Endothelial cell of umbilical vein (primary cell): ENCODE measurements around the gene BCAS4. TPM values are rescaled to one million over a fixed set of nuclear protein-coding genes. Genes with fewer than 3 reads are reported as not detected.

Experiments
- BruUV-seq: library from RNA; stranded (reverse); fragments of 400-500 nt; replicated peaks from 2 replicates; lab custom pipeline; 2021; lab: Mats Ljungman, UMichigan
- CTCF ChIA-PET: fragments of 300-600, 350-600 bp; sonication (Branson Sonifier 250); formaldehyde crosslinking; loops from one replicate; lab custom pipeline; 2021; ENCODE audit warnings: antibody characterized with exemption, inconsistent platforms; lab: Charles Lee
- POLR2A ChIA-PET: fragments of 300-600, 350-600 bp; sonication (Branson Sonifier 250); formaldehyde crosslinking; loops from one replicate; lab custom pipeline; 2021; ENCODE audit warnings: antibody characterized with exemption, inconsistent platforms; lab: Charles Lee
- DNase-seq: peaks from one replicate; pipeline ENCODE4 v3.0.0-alpha.2; 2011; ENCODE audit warnings: low read depth, low spot score
- FAIRE-seq: peaks from 2 replicates; lab custom pipeline; 2011; peaks lifted over from hg19 to GRCh38; lab: Jason Lieb, UNC
- H2AFZ ChIP-seq: 2 replicates; pipeline ENCODE4 v1.6.0; 2012; ENCODE audit warnings: low read depth, low read length, control low read depth, inconsistent platforms
- H3K27ac ChIP-seq: 2 replicates; pipeline ENCODE4 v1.5.1; 2011; ENCODE audit warnings: low read depth, mild to moderate bottlenecking, control low read depth, low read length, moderate library complexity; ENCODE audit not compliant: insufficient read depth
- H3K27me3 ChIP-seq, 2 experiments: 2 replicates each; pipeline versions ENCODE4 v1.6.0 to v1.6.1; 2011; ENCODE audit warnings: low read length in 2 of 2, mixed read lengths in 1 of 2; ENCODE audit not compliant: control insufficient read depth in 2 of 2, insufficient read depth in 2 of 2
- H3K36me3 ChIP-seq, 2 experiments: 2 replicates in 1 of 2; 3 replicates in 1 of 2; pipeline ENCODE4 v1.5.1; 2011; ENCODE audit warnings: low read length in 2 of 2, mild to moderate bottlenecking in 1 of 2, moderate library complexity in 1 of 2; ENCODE audit not compliant: control insufficient read depth in 2 of 2, insufficient read depth in 2 of 2; ENCODE audit errors: extremely low read depth in 1 of 2
- H3K4me1 ChIP-seq: 3 replicates; pipeline ENCODE4 v1.5.1; 2011; ENCODE audit warnings: mild to moderate bottlenecking, low read length; ENCODE audit not compliant: control insufficient read depth, insufficient read depth; ENCODE audit errors: extremely low read depth
- H3K4me2 ChIP-seq: 2 replicates; pipeline ENCODE4 v1.6.1; 2011; ENCODE audit warnings: low read length, control low read depth, mixed read lengths; ENCODE audit not compliant: insufficient read depth
- H3K4me3 ChIP-seq, 3 experiments: fragments of 200-600 bp in 1 of 3; sonication (generic), shearing (Covaris generic) in 1 of 3; replicated peaks in 1 of 3; 2 replicates each; pipeline ENCODE4 v1.5.1; 2011 to 2016; ENCODE audit warnings: control low read depth in 3 of 3, low read length in 3 of 3, mild to moderate bottlenecking in 2 of 3, inconsistent platforms in 1 of 3, low read depth in 1 of 3, moderate library complexity in 1 of 3; ENCODE audit not compliant: insufficient read depth in 1 of 3
- H3K79me2 ChIP-seq: 2 replicates; pipeline ENCODE4 v1.6.0; 2012; ENCODE audit warnings: low read length, inconsistent platforms; ENCODE audit not compliant: control insufficient read depth, insufficient read depth
- H3K9ac ChIP-seq: replicated peaks from 2 replicates; pipeline ENCODE3; 2011; ENCODE audit warnings: low read length, control low read depth; ENCODE audit not compliant: insufficient read depth; ENCODE audit errors: extremely low read depth
- H3K9me1 ChIP-seq: replicated peaks from 3 replicates; pipeline ENCODE4 v1.6.0; 2011; ENCODE audit warnings: mild to moderate bottlenecking, low read length; ENCODE audit not compliant: control insufficient read depth, insufficient read depth; ENCODE audit errors: extremely low read depth
- H3K9me3 ChIP-seq: replicated peaks from 2 replicates; pipeline ENCODE4 v1.5.1; 2012; ENCODE audit warnings: low read length, inconsistent platforms; ENCODE audit not compliant: control insufficient read depth, insufficient read depth
- H4K20me1 ChIP-seq: replicated peaks from 2 replicates; pipeline ENCODE3; 2011; ENCODE audit warnings: mild to moderate bottlenecking, low read length; ENCODE audit not compliant: control insufficient read depth, insufficient read depth; ENCODE audit errors: extremely low read depth
- EZH2 ChIP-seq: IDR thresholded peaks from 2 replicates; pipeline ENCODE4 v1.6.1; 2012; ENCODE audit warnings: borderline replicate concordance, low read depth, mild to moderate bottlenecking, moderate library complexity, low read length, inconsistent platforms; ENCODE audit not compliant: severe bottlenecking
- FOS ChIP-seq: IDR thresholded peaks from 2 replicates; pipeline ENCODE4 v1.6.1; 2011; ENCODE audit warnings: mild to moderate bottlenecking, low read length, moderate library complexity, borderline replicate concordance; ENCODE audit not compliant: insufficient read depth
- GATA2 ChIP-seq: IDR thresholded peaks from 2 replicates; pipeline ENCODE4 v1.7.0; 2011; ENCODE audit warnings: low read depth, mild to moderate bottlenecking, moderate library complexity, mixed read lengths, low read length; ENCODE audit not compliant: insufficient read length, insufficient read depth
- JUN ChIP-seq: IDR thresholded peaks from 2 replicates; pipeline ENCODE4 v1.6.1; 2011; ENCODE audit warnings: borderline replicate concordance, low read depth; ENCODE audit not compliant: insufficient read length, insufficient read depth
- MAX ChIP-seq: IDR thresholded peaks from 2 replicates; pipeline ENCODE4 v1.6.1; 2011; ENCODE audit not compliant: insufficient read depth, insufficient read length
- MYC ChIP-seq: IDR thresholded peaks from one replicate; pipeline ENCODE4 v1.6.1; 2011; ENCODE audit warnings: mild to moderate bottlenecking, low read depth, low read length
- POLR2A ChIP-seq: IDR thresholded peaks from 2 replicates; pipeline ENCODE4 v1.6.1; 2012; ENCODE audit warnings: low read depth, mild to moderate bottlenecking, control low read depth, low read length
- POLR2AphosphoS5 ChIP-seq: IDR thresholded peaks from 2 replicates; pipeline ENCODE4 v1.6.1; 2012; ENCODE audit warnings: low read depth, mild to moderate bottlenecking, control low read depth, low read length, moderate library complexity; ENCODE audit not compliant: insufficient read depth
- dilution Hi-C: fragments of 300-500 bp; cut with MboI; formaldehyde crosslinking; loops from one replicate; pipeline ENCODE4 v1.15.0; 2019; ENCODE audit warnings: low sequenced_read_pairs; ENCODE audit not compliant: extremely low pct_ligation_motif_present
- intact Hi-C: fragments of 100-400 bp; cut with micrococcal nuclease; formaldehyde crosslinking; loops from one replicate; pipeline ENCODE4 v1.10.0; 2022
- polyA plus RNA-seq, 4 experiments: library from polyadenylated mRNA; depleted of rRNA in 3 of 4; stranded (reverse) in 3 of 4; unstranded in 1 of 4; fragments of >200 nt; gene quantifications; 2 replicates each; pipeline versions ENCODE4 v1.2.1 to v1.2.3, GENCODE V29; 2011 to 2012; ENCODE audit warnings: missing spikeins in 1 of 4
- total RNA-seq: library from RNA; stranded (reverse); gene quantifications from 2 replicates; pipeline ENCODE4 v1.2.3, GENCODE V29; 2021
- TF ChIP-seq, protein P1 (sequence below), 2 donors: IDR thresholded peaks; 1 replicate in 1 of 2; 2 replicates in 1 of 2; pipeline ENCODE4 v1.5.1; 2011; ENCODE audit warnings: low read length in 2 of 2, mild to moderate bottlenecking in 2 of 2, moderate library complexity in 2 of 2, control low read depth in 1 of 2, inconsistent platforms in 1 of 2, low read depth in 1 of 2; ENCODE audit not compliant: insufficient read depth in 1 of 2; ENCODE audit errors: extremely low read depth in 1 of 2

The BCAS4 gene
- total and polyA plus RNA-seq, 2 donors (not counting 3 experiments of a cell fraction or from before 2014, with no cell fraction given) = 1.0 to 1.5 TPM

- TF ChIP-seq MYC (no peak), GATA2 (no peak), MAX (no peak), JUN (no peak), POLR2AphosphoS5 (no peak), EZH2 (no peak), FOS (no peak), POLR2A (no peak)
- TF ChIP-seq, protein P1, sequence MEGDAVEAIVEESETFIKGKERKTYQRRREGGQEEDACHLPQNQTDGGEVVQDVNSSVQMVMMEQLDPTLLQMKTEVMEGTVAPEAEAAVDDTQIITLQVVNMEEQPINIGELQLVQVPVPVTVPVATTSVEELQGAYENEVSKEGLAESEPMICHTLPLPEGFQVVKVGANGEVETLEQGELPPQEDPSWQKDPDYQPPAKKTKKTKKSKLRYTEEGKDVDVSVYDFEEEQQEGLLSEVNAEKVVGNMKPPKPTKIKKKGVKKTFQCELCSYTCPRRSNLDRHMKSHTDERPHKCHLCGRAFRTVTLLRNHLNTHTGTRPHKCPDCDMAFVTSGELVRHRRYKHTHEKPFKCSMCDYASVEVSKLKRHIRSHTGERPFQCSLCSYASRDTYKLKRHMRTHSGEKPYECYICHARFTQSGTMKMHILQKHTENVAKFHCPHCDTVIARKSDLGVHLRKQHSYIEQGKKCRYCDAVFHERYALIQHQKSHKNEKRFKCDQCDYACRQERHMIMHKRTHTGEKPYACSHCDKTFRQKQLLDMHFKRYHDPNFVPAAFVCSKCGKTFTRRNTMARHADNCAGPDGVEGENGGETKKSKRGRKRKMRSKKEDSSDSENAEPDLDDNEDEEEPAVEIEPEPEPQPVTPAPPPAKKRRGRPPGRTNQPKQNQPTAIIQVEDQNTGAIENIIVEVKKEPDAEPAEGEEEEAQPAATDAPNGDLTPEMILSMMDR (IDR thresholded peaks at IDR 0.05; ENCODE audit: extremely low read depth in 1 of 2, insufficient read depth in 1 of 2, low read depth in 1 of 2, low read length in 2 of 2) = no peak
- dilution Hi-C loops (no loop called here), intact Hi-C loops (no loop called here)
- H3K9me1 ChIP-seq = no peaks in the 10 kb centered on the region
- H3K4me2 ChIP-seq = no peak overlapping the region
- H3K27me3 ChIP-seq = no peaks in the 10 kb centered on the region
- DNase-seq = no peak
- BruUV-seq = no TSS peak
- CTCF ChIA-PET = interaction anchor here (1.1 kb wide), 1 partner anchor 36 kb away, joined by 3 read pairs; no protein-coding TSS in a partner anchor
- H2AFZ ChIP-seq = no peak overlapping the region
- no peak overlapping the region for H3K27ac ChIP-seq
- no peaks in the 10 kb centered on the region for H3K9me3 ChIP-seq
- H3K4me3 ChIP-seq = no peak overlapping the region
- POLR2A ChIA-PET = no interaction called here
- no peaks in the 10 kb centered on the region for H3K79me2 ChIP-seq
- H3K9ac ChIP-seq = no peak overlapping the region
- FAIRE-seq = no peak
- no peaks in the 10 kb centered on the region for H3K36me3 ChIP-seq
- no peaks in the 10 kb centered on the region for H3K4me1 ChIP-seq
- H4K20me1 ChIP-seq = no peaks in the 10 kb centered on the region
Observed at GRCh38 chr20:50854506-50855249, 59.8 kb downstream of the BCAS4 start.
